Right renal cortex interstitium (tissue), 3 donors: ENCODE results near the gene SPNS2. TPM values are rescaled to one million over a fixed set of nuclear protein-coding genes. Genes with fewer than 3 reads are reported as not detected.

Experiments used
- DNase-seq, 3 donors: peaks; one replicate each; pipeline ENCODE4 v3.0.0-alpha.2; 2013; ENCODE audit warnings: low read depth in 3 of 3, low spot score in 2 of 3
- polyA plus RNA-seq, 3 donors: library from polyadenylated mRNA; unstranded; fragments of 120-200 nt; gene quantifications; one replicate each; pipeline ENCODE4 v1.2.1, GENCODE V29; 2013; ENCODE audit not compliant: insufficient read length in 3 of 3

SPNS2 gene
- polyA plus RNA-seq, 3 donors: 30.9 to 41.5 (median 37.0) TPM

DNA sequence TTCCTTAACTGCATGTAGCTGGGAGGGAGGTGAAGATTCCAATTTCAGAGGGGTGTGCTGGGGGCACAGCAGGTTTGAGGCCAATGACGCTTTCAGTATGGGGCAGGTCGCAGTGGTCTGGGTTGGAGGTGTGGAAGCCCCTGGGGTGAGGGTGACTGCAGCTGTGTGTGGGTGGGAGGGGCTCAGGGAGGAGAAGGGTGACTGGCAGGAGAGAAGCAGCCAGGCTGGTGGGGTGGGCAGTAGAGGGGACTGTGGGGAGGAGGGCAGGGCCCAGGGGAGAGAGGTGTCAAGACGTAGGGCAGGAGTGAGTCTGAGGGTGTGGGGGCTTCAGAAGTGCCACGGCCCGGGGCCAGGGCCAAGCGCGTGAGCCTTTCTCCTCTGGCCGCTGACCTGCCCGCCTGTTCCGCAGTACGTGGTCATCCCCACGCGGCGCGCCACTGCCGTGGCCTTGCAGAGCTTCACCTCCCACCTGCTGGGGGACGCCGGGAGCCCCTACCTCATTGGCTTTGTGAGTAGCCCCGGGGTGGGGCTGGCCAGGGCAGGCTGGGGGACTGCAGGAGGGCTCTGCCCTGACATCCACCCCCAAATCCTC, 37.1 kb downstream of the SPNS2 start:
- DNase-seq: no peak

DNA sequence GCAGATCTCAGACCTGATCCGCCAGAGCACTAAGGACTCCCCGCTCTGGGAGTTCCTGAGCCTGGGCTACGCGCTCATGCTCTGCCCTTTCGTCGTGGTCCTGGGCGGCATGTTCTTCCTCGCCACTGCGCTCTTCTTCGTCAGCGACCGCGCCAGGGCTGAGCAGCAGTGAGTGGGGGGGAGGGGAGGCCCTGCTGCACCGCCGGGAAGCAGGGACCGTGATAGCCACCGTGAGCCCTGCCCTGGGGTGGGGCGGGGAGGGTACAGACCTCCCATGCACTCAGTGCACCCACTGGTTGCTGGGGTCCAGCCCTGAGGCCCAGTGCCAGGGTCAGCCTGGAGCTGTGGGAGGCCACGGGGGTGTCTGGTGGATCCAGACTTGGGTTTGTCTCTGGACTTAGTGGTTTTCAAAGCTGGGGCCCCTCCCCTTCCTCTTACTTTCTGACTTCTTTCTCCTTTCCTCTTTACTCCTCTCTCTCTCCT, 37.6 kb downstream of the SPNS2 start:
- DNase-seq: no peak

DNA sequence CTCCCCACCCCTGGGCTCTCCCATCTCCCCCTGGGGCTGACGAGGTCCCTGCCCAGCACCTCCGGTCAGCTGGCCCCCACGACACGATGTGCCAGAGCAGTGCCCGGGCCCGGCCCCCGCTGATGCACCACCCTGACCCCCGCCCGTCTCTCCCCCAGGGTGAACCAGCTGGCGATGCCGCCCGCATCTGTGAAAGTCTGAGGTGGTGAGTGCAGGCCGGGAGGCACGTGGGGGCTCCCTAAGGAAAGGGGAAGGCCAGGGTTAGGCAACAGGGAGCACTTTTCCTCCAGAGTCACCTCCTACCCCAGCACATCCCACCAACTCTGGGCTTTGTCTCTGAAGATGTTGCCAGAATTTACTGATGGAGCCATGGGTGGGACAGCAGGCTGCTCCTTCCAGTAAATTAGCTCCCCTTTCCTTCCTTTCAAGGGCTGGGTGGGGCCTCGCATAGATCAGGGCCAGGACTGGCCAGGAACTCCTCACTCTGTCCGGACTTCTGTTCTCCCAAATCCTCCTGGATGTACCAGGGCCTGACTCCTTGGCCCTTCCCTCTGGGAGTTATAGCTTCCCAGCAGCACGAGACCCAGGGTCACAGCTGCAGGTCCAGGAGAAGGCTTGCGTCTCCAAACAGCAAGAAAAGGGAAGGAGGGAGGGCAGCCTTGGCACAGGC, 38.2 kb downstream of the SPNS2 start:
- DNase-seq: no peak

DNA sequence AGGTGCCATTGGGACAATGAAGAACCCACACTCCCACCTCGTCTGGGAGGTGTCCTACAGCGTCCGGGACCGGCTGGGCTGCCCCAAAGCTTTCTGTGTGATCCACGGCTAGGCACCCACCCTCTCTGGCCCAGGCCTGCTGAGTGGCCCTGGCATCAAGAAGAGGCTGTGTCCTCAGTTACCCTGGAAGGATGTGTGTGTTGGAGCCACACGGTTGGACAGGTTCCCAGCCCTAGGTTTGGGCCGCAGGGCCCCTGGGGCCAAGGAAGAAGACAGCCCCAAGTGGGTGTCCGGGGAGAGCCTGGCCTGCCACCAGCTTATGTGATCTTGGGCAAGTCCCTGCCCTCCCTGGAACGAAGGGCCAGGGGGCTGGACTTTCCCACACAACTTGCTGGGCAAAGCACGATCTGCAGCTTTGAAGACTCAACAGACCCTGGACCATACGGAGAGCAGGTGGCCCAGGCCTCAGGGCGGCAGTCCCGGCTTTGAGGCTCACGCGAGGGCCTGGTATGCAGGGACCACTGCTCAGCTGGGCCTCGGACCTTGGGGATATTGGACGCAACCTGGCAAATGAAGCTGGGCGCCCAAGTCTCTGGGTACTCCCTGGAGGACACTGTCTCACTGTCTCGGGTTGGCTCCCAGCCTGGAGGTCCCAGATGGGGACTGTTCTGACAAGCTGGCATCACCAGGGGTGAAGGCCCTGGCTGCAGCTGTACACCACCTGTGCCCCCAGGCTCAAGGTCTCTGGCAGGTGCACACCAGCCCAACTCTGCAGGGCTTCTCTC, 39.0 kb downstream of the SPNS2 start:
- DNase-seq: no peak

DNA sequence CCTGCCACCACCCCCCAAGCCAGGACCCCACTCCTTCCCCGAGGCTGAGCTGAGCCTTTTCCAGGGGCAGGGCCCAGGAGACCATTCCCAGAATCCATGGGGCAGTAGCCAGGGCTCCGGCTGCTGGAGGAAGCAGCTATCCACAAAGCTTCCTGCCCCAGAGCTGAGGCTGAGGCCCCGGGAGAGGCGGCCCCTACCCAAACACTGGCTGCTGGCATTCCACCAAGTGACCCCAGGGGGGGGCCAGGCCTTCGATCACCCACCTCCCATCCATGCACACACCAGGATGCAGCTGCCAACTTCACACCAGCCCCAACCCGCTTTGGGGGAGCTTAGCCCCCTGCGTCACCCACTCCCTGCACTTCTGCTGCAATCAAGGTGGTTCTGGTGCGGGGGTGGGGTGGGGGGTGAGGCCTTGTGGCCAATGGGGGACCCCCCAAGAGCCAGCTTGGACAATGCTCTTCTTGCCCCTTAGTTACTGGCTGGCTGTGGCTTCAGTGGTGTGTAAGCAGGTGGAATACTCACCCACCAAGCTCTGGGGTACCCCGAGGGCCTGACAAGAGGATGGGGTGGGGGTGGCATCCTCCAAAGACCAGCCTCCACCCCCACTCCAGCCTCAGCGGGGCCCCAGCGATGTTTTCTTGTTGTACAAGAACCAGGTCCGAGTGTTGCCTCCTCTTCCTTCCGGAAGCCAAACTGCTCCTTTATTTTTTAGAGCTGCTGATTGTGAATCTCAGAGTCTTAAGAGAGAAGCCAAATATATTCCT, 39.7 kb downstream of the SPNS2 start:
- no peak for DNase-seq

DNA sequence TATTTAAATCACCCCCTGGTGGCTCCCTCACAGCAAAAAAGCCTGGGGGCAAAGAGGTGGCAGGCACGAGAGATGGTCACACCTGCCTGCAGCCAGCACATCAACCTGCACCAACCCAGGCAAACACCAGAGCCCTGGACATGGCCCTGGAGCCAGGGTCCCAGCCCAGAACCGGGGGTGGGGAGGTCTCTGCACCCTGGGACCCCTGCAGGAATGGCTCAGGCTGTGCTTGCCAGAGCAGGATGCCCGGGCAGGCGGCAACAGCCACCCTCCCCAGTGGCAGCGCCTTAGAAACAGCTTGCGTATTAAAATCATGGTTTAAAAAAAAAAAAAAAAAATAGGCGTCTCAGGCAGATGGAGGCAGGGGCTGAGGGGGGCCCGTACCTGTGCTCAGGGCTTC, 40.3 kb downstream of the SPNS2 start:
- DNase-seq: no peak

DNA sequence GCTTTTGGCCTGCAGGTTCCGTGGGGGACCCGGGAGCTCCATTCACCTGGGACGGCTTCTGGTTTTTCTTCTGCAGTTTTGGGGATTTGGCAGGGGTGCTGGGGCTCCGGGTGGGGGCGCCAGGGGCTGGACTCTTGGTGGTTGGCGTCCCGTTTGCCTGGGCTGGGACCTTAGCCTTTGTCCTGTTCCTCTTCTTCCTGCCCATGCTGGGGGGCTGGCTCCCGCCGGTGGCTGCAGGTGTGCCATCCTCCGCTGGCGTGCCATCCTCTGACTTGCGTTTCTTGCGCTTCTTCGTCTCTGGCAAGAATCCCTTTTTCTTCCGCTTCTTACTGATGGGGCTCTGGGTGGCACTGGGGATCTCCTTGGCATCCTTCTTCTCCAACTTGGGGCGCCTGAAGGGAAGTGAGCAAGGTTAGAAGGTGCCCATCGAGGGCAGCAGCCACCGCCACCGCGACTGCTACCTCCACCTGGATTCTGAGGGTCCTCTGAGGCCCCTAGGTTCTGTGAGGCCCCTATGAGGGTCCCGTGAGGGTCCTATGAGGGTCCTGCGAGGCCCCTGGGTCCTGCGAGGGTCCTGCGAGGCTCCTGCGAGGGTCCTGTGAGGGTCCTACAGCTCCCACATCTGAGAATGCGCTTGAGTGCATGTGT, 41.0 kb downstream of the SPNS2 start:
- no peak for DNase-seq

DNA sequence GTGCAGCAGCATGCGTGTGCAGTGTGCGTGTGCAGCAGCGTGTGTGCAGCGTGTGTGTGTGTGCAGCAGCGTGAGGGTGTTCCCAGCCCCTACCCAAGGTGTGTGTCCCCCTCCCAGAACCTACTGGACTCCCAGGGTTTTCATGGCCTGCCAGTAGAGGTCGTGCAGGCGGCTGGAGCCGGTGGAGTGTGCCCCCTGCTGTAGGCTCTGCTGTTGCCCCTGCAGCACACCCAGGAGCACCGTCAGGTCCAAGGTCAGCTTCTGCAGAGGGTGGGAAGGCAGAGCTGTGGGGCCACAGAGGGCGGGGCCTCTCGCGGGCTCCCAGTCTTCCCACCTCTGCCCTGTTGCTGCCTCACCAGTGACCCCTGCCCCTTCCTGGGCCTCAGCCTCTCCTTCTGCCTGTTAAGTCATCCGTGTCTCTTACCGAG, 41.6 kb downstream of the SPNS2 start:
- DNase-seq: no peak

DNA sequence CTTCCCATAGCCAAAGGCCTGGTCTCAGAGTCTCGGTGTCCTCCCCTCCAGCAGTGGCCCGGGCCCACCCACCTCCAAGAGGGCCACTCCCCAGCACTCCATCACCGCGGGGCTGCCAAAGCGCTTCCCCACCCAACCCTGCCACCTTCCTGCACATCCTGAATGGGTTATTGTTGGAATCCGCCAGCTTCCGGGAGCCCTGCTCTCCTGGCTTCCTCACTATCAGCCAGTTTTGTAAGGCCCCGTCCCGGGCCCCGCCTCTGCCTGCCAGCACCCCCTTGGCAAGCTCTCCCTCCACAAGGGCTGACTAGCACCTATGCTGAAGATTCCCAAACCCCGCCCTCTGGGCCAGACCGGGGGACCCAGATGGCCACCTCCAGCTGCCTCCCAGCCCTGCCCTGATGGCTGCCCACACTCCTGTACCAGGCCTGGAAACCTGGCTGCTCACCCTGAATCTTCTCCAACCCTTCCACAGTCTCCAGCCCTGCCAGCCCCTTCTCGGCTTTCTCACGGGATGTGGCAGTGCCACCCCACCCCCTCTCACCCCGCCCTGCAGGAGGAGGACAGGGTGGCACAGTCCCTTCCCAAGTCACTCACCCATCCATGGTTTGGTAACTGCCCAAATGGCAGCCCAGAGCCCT, 42.1 kb downstream of the SPNS2 start:
- DNase-seq: no peak

DNA sequence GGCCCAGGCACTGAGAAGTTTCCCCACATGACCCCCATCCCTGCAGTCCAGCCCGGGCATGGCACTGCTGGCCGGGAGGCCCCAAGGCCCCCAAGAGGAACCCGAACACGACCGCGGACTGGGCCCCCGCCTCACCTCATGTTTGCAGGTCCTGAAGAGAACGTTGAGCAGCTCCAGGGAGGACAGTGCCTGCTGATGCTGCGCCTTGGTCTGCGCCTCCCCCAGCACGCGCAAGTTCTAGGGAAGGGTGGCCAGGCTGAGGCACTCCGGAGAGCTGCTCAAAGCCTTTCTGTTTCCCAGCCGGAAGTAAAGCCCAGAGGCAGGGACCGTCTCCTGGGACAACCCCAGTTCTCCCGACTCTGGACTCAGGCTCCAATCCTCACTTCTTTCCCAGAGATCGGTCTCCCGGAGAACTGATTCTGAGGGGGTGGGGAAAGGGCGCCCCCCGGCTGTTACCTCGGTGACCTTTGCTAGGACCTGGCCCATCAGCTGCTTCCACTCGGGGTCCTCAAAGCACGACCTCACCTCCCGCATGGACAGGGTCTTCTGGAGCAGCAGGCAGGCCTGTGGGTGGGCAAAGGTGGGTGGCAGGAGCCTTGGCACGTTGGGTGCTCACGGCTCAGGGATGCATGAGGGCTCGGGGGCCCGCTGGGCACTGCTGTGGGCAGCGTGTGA, 42.8 kb downstream of the SPNS2 start:
- no peak for DNase-seq

DNA sequence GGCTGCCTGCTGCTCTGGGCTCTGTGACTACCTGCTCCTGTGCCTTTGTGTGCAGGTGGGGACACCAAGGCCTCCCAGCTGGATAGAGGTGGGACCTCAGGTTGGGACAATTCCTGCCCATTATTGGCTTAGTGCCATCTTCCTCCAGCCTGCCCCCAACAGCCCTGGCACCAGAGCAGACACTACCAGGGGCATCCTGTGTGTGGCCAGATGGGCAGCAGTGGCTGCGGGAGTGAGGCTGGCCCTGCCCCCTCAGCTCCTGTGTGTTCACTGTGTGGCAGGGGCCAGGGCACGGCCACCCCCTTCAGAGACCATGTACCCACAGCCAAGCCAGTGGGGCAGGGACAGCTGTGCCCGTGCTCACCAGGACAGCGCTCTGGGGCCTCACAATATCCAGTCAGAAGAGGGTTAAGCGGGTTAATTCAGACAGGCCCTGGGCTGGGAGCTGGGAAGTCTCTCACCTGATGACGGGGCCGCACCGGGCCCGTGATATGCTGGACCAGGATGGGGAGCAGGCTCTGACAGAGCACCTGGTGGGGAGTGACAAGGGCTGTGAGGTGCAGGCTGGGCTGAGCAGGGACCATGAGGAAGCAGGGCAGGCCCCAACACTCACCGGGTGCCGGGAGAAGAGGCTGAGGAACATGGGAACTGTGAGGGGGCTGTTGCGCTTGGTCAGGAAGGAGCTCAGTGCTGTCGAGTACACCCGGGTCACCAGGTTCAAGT, 43.5 kb downstream of the SPNS2 start:
- no peak for DNase-seq

DNA sequence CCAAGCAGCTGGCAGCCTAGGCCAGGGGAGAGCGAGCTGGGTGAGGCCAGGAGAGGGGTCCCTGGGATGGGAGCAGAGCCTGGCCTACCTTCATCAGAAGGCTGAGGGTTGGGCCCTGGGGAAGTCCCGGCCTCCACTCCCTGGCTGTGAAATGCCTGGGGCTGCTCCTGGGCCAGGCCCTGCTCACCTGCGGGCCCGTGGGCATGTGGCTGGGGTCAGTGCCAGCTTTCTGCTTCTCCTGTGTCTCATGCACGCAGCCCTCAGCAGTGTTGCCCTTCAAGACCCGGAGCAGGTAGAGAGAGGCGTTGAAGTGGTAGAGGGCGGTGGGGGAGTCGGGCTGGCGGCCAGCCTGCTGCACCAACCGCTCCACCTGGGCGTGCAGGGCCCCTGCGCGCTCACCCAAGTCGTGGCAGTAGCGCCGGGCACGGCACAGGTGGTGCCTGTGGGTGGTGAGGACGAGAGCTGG, 44.1 kb downstream of the SPNS2 start:
- DNase-seq: no peak

DNA sequence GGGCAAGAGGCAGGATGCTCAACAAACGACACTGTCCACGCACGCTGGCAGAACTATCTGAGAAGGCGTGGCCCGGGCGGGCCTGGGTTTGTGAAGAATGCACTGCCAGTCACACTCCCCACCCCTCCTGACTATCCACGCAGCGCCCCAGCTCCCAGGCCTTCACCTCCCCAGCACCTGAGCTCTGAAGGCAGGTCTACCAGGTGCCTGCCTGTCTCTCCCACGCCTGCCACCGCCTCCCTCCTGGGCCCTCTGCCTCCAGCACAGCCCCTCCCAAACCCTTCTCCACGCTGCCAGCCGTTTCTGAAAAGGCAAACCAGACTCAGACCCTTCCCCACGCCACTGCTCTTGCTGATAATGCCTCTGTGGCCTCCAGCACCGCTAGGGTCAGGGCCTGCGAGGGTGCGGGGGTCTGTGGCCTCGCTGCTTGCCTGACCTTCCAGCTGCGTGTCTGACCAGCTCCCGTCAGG, 44.9 kb downstream of the SPNS2 start:
- DNase-seq: no peak

DNA sequence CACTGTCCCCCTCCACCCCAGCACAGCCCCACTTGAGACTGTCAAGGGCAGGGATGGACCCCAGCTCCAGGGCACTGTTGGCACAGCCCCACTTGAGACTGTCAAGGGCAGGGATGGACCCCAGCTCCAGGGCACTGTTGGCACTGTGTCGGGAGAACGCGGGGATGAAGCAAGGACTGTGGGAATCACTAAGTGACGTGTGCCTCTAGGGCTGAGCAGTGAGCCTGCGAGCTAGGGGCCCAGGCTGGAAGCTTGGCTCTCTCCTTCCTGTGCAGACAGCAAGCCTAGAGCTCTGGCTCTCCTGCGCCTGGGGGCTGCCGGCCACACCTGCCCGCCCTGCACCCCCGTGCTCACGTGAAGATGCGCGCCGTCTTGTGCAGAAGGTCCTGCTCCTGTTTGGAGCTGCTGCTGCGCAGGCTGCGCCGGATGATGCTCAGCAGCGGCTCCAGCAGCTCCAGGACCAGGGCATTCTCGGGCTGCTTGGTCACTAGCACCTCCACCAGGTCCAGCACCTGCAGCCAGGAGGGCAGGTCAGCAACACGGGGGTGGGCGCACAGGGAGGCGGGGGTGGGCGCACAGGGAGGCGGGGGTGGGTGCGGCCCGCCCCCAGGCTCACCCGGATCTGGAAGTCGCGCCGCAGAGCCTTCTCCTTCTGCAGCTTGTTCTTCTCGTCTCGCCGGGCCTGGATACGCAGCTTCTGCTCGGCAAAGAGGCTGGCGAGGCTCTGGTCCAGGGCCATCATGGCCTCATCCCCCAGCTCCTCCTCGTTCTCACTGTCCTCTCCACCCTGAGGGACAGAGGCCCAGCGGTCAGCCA, 45.7 kb downstream of the SPNS2 start:
- no peak for DNase-seq

DNA sequence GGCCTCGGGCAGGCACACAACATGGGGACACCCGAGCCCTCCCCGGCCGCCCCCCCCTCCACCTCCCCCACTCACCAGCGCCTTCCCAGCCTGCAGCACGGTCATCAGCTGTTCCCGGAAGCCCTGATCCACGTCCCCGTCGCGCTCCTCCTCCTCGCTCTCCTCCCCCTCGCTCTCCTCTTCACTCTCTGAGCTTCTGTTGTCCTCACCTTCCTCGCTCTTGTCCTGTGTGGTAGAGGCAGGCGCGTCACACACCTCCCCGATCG, 46.2 kb downstream of the SPNS2 start:
- no peak for DNase-seq

DNA sequence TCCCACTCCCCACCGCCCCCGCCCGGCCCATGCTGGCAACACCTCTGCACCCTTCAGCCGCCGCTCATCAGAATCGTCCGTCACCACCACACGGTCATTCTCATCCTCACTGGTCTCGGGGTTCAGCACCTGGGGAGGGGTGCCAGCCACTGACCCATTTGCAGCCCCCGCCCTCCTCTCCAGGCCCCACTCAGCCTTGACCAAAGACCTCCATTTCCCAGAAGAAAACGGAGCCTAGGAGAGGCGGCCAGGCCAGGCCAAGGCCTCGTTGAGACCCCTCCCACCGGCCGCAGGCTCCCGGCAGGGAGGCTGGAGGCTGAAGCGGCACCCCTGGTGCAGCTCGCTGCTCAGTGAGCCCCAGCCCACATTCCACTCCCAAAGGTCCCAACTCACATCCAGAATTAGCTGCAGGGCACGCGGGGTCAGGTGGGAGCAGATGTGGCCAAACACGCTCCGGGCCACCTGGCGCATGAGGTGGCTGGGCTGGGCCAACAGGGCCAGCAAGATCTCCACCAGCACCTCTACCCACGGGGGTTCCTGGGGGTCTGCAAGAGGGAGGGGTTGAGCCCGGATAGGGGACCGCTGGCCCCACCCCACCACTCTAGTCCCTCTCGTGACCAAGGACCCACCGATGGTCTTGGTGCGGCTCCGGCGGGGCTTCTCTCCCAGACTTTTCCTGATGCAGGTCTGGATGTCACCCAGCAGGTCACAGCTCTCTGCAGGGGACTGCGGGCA, 46.7 kb downstream of the SPNS2 start:
- DNase-seq: no peak

DNA sequence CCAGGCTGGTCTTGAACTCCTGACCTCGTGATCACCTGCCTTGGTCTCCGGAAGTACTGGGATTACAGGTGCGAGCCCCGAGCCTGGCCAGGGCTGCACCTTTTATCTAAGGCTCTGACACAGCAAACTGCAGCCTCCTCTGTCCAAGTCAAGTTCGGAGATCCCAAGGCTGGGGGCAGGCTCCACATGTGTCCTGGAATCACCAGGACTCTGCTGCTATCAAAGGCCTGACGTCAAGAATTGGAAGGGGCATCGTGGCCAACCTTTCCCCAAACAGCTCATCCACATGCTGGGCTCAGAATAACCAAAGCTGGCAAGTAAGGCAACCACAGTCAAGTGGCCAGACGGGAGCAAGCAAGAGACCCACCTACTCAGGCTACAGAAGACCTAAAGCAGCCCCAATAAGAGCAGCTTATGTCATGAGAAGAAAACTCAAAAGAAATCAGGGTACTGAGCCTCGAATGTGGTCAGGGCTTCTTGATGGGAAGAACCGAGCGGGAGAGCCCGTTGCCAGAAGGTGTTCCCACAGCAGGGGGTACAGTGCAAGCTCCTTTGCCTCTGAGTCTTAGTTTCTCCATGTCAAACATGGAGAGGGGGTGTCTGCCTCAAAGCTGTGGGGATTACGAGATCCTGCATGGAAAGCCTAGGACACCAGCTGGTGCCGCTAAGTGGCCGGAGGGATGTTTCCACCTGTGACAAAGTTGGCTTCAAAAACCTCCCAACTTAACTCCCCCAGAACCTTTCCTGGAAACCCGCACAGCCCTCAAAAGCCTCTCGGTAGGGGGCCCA, 48.6 kb downstream of the SPNS2 start:
- DNase-seq: no peak
